GM21528 (cell line): Measurements from ENCODE around the gene HCRTR1.

Experiments used
- ATAC-seq: cut with Tn5 transposase; IDR thresholded peaks from one replicate; pipeline ENCODE4 v1.9.1; 2021; ENCODE audit warnings: mild to moderate bottlenecking, moderate library complexity; ENCODE audit not compliant: unreplicated experiment, low FRiP score

Gene HCRTR1

GRCh38 chr1:31663622-31664452 is 46.3 kb downstream of the HCRTR1 start:
- ATAC-seq = no peak

GRCh38 chr1:31664528-31664927 is 47.0 kb downstream of the HCRTR1 start:
- ATAC-seq = no peak

GRCh38 chr1:31665234-31665878 is 47.9 kb downstream of the HCRTR1 start:
- no peak for ATAC-seq

- ATAC-seq = no peak
These were observed 48.9 kb downstream of the HCRTR1 start for GRCh38 chr1:31666263-31666963.

- no peak for ATAC-seq
These were observed 49.7 kb downstream of the HCRTR1 start for GRCh38 chr1:31667065-31667785.

GRCh38 chr1:31668303-31668883 is 50.9 kb downstream of the HCRTR1 start:
- ATAC-seq = no peak

GRCh38 chr1:31669433-31669785 is 51.9 kb downstream of the HCRTR1 start:
- no peak for ATAC-seq

GRCh38 chr1:31669786-31670592 is 52.5 kb downstream of the HCRTR1 start:
- no peak for ATAC-seq

GRCh38 chr1:31670593-31670964 is 53.1 kb downstream of the HCRTR1 start:
- no peak for ATAC-seq

- no peak for ATAC-seq
These were observed 53.7 kb downstream of the HCRTR1 start for GRCh38 chr1:31671147-31671546.

- ATAC-seq = no peak
These were observed 54.2 kb downstream of the HCRTR1 start for GRCh38 chr1:31671561-31672201.

- ATAC-seq = no peak
These were observed 55.5 kb downstream of the HCRTR1 start for GRCh38 chr1:31672986-31673385.

- no peak for ATAC-seq
These were observed 55.9 kb downstream of the HCRTR1 start for GRCh38 chr1:31673433-31673832.

GRCh38 chr1:31674626-31675025 is 57.1 kb downstream of the HCRTR1 start:
- no peak for ATAC-seq

GRCh38 chr1:31675161-31675560 is 57.7 kb downstream of the HCRTR1 start:
- ATAC-seq = no peak

GRCh38 chr1:31675756-31676155 is 58.3 kb downstream of the HCRTR1 start:
- no peak for ATAC-seq
